MCF 10A (cell line): ENCODE results near the gene FOSL1. TPM values are rescaled to one million over a fixed set of nuclear protein-coding genes. Genes with fewer than 3 reads are reported as not detected.

Source experiments
- BruUV-seq: library from RNA; stranded (reverse); fragments of 400-500 nt; replicated peaks from 2 replicates; lab custom pipeline; 2021; lab: Mats Ljungman, UMichigan
- CTCF ChIA-PET: fragments of 300-600 bp; sonication (Branson Sonifier 250); formaldehyde crosslinking; extraction: SDS; loops from one replicate; lab custom pipeline; 2021; ENCODE audit warnings: antibody characterized with exemption, inconsistent platforms; lab: Yijun Ruan, JAX
- POLR2A ChIA-PET: fragments of 300-600, 350-650 bp; sonication (Branson Sonifier 250); formaldehyde crosslinking; extraction: SDS; loops from one replicate; lab custom pipeline; 2020; ENCODE audit warnings: antibody characterized with exemption, inconsistent platforms; lab: Yijun Ruan, JAX
- DNase-seq: peaks from one replicate; pipeline ENCODE4 v3.0.0-alpha.2; 2018; ENCODE audit not compliant: unreplicated experiment
- H3K27ac Mint-ChIP-seq: one replicate; pipeline ENCODE4 v1.8.0; 2022; ENCODE audit warnings: mild to moderate bottlenecking, low read depth, mixed read lengths; ENCODE audit not compliant: unreplicated experiment
- H3K27me3 Mint-ChIP-seq: one replicate; pipeline ENCODE4 v1.8.0; 2022; ENCODE audit warnings: mixed read lengths; ENCODE audit not compliant: insufficient read depth, unreplicated experiment
- H3K36me3 Mint-ChIP-seq: one replicate; pipeline ENCODE4 v1.8.0; 2022; ENCODE audit warnings: mild to moderate bottlenecking, moderate library complexity, mixed read lengths; ENCODE audit not compliant: insufficient read depth, unreplicated experiment
- H3K4me1 Mint-ChIP-seq: one replicate; pipeline ENCODE4 v1.8.0; 2022; ENCODE audit warnings: mixed read lengths; ENCODE audit not compliant: insufficient read depth, unreplicated experiment
- H3K4me3 Mint-ChIP-seq: one replicate; pipeline ENCODE4 v1.8.0; 2022; ENCODE audit warnings: mild to moderate bottlenecking, moderate library complexity, mixed read lengths; ENCODE audit not compliant: unreplicated experiment
- H3K9me3 Mint-ChIP-seq: one replicate; pipeline ENCODE4 v1.8.0; 2022; ENCODE audit warnings: mixed read lengths; ENCODE audit not compliant: unreplicated experiment
- CTCF ChIP-seq: fragments of 200-600 bp; IDR thresholded peaks from one replicate; pipeline ENCODE4 v1.8.0; 2022; ENCODE audit warnings: antibody characterized with exemption, mild to moderate bottlenecking; ENCODE audit not compliant: unreplicated experiment
- intact Hi-C: fragments of 100-400 bp; cut with micrococcal nuclease; formaldehyde crosslinking; loops from 2 replicates; pipeline ENCODE4 v1.14.1; 2022
- total RNA-seq: library from RNA; stranded (reverse); gene quantifications from 2 replicates; pipeline ENCODE4 v1.2.3, GENCODE V29; 2022

FOSL1 gene
- total RNA-seq, 1 experiment from 2014 or later = 124 TPM

DNA sequence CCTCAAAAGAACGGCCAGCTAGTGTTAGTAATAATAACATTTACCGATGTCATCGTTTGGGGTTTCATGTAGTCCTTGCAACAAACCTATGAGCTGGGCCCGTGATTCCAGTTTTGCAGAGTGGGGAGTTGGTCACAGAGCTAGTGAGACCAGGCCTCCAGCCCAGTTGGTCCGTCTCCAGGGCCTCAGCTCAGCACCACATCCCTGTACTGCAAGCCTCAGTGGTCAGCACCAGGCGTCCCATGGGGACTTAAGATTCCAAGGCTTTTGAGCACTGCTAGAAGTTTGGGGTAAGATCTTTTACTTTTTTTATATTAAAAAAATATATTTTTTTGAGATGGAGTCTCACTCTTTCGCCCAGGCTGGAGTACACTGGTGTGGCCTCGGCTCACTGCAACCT is 44.0 kb upstream of the FOSL1 start:
- peaks cover 10% of the 10 kb centered on the region for H3K27me3 Mint-ChIP-seq
- BruUV-seq = no TSS peak
- POLR2A ChIA-PET = no interaction called here
- H3K4me3 Mint-ChIP-seq = no peak overlapping the region
- H3K4me1 Mint-ChIP-seq = peaks cover 9% of the 10 kb centered on the region
- CTCF ChIA-PET = no interaction called here
- no peaks in the 10 kb centered on the region for H3K36me3 Mint-ChIP-seq
- intact Hi-C loops = no loop called here
- H3K27ac Mint-ChIP-seq = no peak overlapping the region
- TF ChIP-seq CTCF = no peak
- no peak for DNase-seq
- no peaks in the 10 kb centered on the region for H3K9me3 Mint-ChIP-seq

GRCh38 chr11:65942531-65942930 is 42.3 kb upstream of the FOSL1 start:
- Mint-ChIP-seq H3K27me3 (no peaks in the 10 kb centered on the region), H3K27ac (no peak overlapping the region), H3K4me1 (peaks cover 9% of the 10 kb centered on the region), H3K36me3 (no peaks in the 10 kb centered on the region), H3K4me3 (no peak overlapping the region), H3K9me3 (no peaks in the 10 kb centered on the region)
- BruUV-seq = no TSS peak
- DNase-seq = no peak
- POLR2A ChIA-PET = no interaction called here
- intact Hi-C loops = no loop called here
- no peak for TF ChIP-seq CTCF
- CTCF ChIA-PET = no interaction called here

GRCh38 chr11:65941720-65942310 is 41.6 kb upstream of the FOSL1 start:
- peaks cover 9% of the 10 kb centered on the region for H3K4me1 Mint-ChIP-seq
- H3K9me3 Mint-ChIP-seq = no peaks in the 10 kb centered on the region
- H3K36me3 Mint-ChIP-seq = no peaks in the 10 kb centered on the region
- intact Hi-C loops = no loop called here
- no TSS peak for BruUV-seq
- ChIA-PET POLR2A (no interaction called here), CTCF (no interaction called here)
- no peak for DNase-seq
- no peaks in the 10 kb centered on the region for H3K27me3 Mint-ChIP-seq
- no peak overlapping the region for H3K4me3 Mint-ChIP-seq
- TF ChIP-seq CTCF = no peak
- H3K27ac Mint-ChIP-seq = no peak overlapping the region

- no peak overlapping the region for H3K4me3 Mint-ChIP-seq
- intact Hi-C loops = no loop called here
- no peaks in the 10 kb centered on the region for H3K36me3 Mint-ChIP-seq
- POLR2A ChIA-PET = no interaction called here
- TF ChIP-seq CTCF = no peak
- peaks cover 9% of the 10 kb centered on the region for H3K4me1 Mint-ChIP-seq
- no TSS peak for BruUV-seq
- no peaks in the 10 kb centered on the region for H3K27me3 Mint-ChIP-seq
- no peak for DNase-seq
- no peaks in the 10 kb centered on the region for H3K9me3 Mint-ChIP-seq
- no peak overlapping the region for H3K27ac Mint-ChIP-seq
- CTCF ChIA-PET = interaction anchor here (0.7 kb wide), 1 partner anchor 307 kb away, joined by 3 read pairs; no protein-coding TSS in a partner anchor
Observed at GRCh38 chr11:65937766-65938165, 37.6 kb upstream of the FOSL1 start.
